Measurements from ENCODE around the gene LCLAT1.

The LCLAT1 gene

GRCh38 chr2:30666266-30666874 lies 219.3 kb downstream of the LCLAT1 start:
- DNase-seq = no peak

DNA sequence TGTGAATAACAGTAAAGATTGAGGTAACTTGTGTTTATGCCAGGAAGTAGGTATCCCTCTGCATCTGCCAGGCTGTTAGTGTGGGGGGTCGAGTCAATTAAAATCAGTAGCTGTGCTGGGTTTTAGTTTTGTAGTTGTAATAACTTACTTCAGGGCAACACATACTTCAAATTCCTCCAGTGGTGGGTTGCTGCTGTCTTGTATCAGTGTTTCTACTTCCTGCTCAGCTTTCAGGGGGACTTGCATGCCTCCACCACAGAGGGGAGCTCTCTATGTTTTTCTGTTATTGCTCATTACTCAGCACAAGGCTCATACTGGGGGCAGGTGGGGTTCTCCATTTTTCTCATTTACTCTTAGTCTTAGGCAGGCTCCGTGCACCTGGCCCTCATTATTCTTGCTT lies 223.4 kb downstream of the LCLAT1 start:
- no peak for DNase-seq

DNA sequence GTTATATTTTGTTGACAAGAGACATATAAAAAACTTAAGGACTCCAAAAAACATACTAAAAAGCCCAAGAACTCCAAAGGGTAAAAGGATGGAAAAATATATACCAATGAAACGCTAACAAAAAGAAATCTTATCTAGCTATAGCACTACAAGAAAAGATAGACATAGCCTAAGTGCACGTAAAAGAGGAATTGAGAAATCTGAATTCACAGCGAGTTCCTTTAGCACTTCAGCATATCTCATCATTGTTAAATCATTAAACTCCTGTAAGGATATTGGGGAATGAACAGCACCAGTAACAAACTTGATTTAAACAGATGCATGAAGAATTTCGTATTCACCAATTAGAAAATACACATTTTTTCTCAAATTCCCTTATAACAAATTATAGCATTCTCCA lies 226.1 kb downstream of the LCLAT1 start:
- no peak for DNase-seq

GRCh38 chr2:30675758-30676157 lies 228.7 kb downstream of the LCLAT1 start:
- DNase-seq = no peak

DNA sequence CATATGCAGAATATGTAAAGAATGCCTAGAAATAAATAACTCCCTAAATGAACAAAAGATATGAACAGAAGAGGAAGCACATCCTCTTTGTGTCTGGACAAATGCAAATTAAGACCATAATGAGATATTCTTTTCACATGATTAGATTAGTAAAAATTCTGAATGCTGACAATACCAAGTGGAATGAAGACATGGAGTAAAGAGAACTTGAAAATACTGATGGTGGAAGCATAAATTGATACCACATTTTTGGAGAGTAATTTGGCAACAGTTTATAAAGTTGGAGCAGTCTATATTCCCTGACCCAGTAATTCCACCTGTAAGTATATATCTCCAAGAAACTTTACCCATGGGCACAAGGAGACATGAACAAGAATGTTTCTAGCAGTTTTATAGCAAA lies 230.2 kb downstream of the LCLAT1 start:
- DNase-seq = no peak

- DNase-seq = no peak
Measured at GRCh38 chr2:30677861-30678385, 230.9 kb downstream of the LCLAT1 start.

DNA sequence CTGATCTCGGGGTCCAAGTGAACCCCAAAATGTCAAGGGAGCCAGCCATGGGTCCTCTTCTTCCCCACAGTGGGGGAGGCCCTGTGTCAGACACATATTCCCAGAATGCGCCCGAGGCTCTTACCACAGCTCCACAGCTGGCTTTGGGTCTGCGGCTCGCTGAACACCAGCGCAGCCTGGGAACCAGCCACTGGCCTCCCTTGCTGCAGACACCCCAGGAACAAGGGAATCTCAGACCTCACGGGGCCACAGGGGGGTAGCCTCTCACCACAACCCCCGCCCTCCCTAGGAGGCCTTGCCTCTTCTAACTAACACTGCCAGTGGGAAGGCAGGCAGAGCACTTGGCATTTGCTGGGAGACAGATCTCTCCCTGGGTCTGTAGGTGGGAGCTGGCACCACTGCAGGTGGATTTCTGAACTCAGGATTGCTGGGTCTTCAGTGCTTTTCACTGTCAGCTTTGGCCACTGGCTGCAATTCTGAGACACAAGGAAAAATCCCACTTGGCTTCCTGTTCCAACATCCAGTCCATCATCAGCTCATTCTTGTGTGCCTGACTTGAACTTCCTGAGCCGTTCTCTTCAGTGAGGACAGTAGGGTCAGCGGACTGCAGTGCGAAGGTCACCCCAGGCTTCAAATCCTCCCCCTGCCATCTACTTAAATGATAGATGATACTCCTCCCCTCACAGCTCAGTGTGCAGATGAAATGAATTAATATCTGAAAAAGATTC lies 231.5 kb downstream of the LCLAT1 start:
- DNase-seq = no peak

DNA sequence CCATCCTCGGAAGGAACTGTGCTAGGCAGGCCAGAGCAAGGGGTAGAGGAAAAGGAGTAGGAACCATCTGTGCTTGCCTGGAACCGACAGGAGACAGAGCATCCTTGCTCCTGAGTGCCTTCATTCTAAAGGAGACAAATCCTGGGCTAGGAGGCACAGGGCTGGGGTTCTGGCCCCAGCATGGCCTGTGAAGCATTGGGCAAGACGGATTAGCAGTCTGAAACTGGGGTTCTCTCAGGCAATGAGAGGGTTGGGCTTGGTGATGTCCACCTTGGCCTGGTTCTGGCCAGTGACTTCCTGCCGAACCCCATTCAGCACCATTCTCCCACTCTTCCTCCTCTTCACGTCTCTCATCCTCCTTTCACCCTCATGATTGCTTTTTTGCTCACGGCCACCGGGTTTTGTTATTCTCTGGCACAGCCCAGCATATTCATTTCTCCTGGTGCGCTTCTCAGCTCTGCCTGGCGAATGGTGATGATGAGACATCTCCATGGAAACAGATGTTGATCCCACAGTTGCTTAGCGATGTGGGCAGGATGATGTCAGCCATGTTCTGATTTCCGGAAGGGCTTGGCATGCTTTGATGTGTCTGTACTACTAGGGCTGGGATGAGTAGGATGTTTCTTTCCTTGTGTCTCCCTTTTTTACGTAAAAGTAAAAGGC lies 232.5 kb downstream of the LCLAT1 start:
- DNase-seq = peak in 49 of 56 donors; percentile 7 to 87 (median 56)

- DNase-seq = no peak
Measured at GRCh38 chr2:30680121-30680520, 233.1 kb downstream of the LCLAT1 start.

- DNase-seq = no peak
Measured at GRCh38 chr2:30681022-30681421, 234.0 kb downstream of the LCLAT1 start.

DNA sequence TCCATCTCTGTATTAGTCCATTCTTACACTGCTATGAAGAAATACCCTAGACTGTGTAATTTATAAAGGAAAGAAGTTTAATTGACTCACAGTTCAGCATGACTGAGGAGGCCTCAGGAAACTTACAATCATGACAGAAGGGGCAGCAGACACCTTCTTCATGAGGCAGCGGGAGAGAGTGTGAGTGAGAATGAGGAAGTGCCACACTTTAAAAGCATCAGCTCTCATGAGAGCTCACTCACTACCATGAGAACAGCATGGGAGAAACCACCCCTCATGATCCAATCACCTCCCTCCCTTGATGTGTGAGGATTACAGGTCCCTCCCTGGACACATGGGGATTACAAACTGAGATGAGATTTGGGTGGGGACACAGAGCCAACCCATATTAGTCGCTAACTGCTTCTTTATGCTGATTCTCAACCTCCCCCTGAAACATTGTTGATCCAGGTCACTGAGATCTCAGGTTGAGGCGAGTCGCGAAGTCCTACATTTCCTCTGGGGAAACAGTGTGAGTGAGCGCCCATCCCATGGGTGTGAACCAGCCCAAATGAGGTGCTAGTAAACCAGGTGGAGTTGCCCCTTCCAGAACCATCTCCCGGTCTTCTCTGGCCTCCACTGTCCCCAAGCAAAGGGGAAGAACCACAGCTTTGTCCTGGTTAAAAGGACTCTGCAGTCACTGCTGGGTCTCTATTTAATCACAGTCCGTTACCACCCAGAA lies 236.3 kb downstream of the LCLAT1 start:
- DNase-seq = no peak

- DNase-seq = no peak
Measured at GRCh38 chr2:30684026-30684425, 237.0 kb downstream of the LCLAT1 start.

- DNase-seq = no peak
Measured at GRCh38 chr2:30684516-30684915, 237.5 kb downstream of the LCLAT1 start.

DNA sequence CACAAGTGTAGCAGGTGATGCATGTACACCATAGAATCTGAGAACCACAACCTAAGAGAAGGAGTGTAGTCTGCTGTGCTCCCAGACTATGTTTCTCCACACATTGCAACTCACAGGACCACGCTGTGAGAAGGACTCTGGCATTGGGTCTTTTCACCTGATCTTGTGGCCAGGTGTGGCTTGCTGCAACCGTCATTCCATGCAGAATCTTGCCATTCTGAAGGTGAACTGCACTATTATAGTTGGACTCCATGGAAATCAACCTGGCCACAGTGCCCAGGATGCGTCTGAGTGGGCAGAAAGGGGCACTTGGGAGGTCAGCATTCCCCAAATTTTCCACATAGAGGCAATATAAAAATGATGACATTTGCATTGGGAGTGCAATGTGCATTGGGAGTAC lies 237.9 kb downstream of the LCLAT1 start:
- DNase-seq = no peak

- DNase-seq = no peak
Measured at GRCh38 chr2:30686000-30686399, 239.0 kb downstream of the LCLAT1 start.

DNA sequence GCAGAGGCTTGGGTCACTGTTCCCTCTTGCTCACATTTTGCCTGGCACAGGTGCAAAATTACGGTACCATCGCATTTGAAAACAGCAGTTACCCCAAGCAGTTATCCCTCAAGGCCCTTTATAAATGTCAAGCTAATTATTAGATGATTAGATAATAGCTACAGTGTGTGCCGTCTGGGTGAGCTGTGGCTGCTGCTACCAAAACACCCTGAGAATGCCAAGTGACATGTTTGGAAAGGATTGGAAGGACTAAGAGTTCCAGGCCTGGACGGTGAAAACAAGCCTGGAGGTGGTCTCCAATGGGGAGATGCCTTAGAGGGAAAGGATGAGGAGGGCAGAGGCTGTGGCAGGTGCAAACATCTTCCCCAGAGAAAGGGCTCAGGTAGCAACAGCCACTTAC lies 239.6 kb downstream of the LCLAT1 start:
- no peak for DNase-seq

DNA sequence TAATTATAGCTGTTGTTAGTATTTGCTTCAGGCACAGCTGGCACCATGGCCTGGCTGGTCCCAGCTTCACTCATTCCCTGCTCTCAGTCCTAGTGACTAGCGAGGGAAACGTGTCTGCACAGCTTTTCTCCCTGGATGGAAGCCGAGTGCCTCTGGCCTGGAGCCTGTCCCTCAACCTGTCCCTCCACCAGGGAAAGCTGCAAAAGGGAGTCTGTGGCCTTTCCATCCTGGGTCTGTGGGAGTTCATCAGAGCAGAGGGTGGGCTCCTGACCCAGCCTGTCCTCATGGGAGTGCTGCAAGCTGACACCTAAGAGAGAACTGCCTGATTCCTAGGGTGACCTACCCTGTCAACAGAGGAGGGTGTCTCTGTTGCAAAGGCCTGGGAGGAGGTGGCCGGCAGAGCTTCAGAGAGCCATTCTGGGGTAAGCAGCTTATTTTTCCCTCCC lies 241.9 kb downstream of the LCLAT1 start:
- DNase-seq = no peak

GRCh38 chr2:30689496-30690125 lies 242.6 kb downstream of the LCLAT1 start:
- DNase-seq = no peak

DNA sequence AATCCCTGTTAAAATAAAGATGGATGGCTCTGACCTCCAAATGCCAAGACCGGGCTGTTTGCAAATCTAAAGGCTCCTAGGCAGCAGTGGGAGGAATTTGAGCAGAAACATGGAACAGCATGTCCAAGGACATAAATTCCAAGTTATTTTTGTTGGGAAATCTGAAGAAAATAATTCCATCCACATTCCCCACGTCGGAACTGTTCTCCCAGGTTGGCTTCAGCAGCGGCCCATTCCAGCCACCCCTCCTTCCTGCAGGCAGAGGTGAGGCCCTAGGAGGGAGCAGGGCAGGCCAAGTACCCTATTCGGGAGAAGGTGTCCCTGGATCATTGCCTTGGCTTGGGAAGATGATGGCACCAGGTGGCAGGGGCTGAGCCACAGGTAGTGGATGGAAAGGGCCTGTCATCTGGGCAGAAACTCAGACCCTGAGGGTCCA lies 243.1 kb downstream of the LCLAT1 start:
- no peak for DNase-seq

- no peak for DNase-seq
Measured at GRCh38 chr2:30691091-30691947, 244.3 kb downstream of the LCLAT1 start.
